HG03066 (cell line): Measurements from ENCODE around the gene BIK.

Experiments used
- ATAC-seq: cut with Tn5 transposase; IDR thresholded peaks from one replicate; pipeline ENCODE4 v1.9.1; 2021; ENCODE audit warnings: low read depth; ENCODE audit not compliant: unreplicated experiment

Gene BIK

DNA sequence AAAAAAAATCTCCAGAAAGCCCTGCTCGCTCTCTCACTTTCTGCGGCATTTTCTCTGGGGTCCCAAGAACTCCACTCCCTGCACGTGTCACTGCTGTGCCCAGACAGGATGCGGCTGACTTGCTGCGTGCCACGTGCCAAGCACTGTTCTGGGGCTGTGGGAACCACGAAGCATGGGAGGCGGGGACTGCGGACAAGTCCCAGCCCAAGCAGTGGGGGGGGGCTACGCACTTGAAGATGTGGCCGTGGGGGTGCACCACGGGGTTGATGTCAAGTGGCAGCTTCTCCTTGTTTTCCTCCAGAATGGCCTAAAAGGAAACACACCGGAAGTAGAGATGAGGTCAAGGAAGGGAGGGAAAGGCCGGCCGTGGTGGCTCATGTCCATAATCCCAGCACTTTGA is 65.5 kb downstream of the BIK start:
- no peak for ATAC-seq

DNA sequence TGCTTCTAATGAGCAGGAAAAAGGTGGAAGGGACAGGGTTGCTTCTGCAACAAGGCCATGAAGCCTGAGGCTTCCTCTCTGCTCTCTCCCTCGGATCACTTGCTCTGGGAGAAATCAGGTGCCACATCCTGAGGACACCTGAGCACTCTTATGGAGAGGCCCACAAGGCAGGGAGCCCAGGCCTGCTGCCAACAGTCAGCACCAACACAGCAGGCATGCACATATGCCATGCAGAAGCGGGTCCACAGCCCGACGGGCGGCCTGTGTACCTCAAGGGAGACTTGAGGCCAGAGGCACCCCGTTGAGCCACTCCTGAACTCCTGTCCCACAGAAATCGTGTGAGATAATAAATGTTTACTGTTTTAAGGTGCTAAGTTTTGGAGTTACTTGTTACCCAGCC is 66.9 kb downstream of the BIK start:
- no peak for ATAC-seq
